HG03469 (cell line): ENCODE results near the gene UBE2E1.
A peak's percentile ranks its signal among the peaks of the same experiment; 100 is the strongest.
"Not testable (repeated sequence)": the region's sequence is repeated elsewhere in the genome, so short reads cannot be mapped to it uniquely, and the experiment has no call there.

Experiments used
- ATAC-seq: cut with Tn5 transposase; IDR thresholded peaks from one replicate; pipeline ENCODE4 v1.9.1; 2021; ENCODE audit warnings: mild to moderate bottlenecking, moderate library complexity, moderate number of reproducible peaks; ENCODE audit not compliant: unreplicated experiment

UBE2E1 gene

GRCh38 chr3:23913873-23914743, 108.4 kb downstream of the UBE2E1 start:
- ATAC-seq = no peak

GRCh38 chr3:23915537-23916108, 109.9 kb downstream of the UBE2E1 start:
- no peak for ATAC-seq

- ATAC-seq = peak; percentile 27
Measured at GRCh38 chr3:23916152-23916885, 110.6 kb downstream of the UBE2E1 start.

- ATAC-seq = peak; percentile 94
Measured at GRCh38 chr3:23916886-23917678, 111.3 kb downstream of the UBE2E1 start, which contains the start of the genes NKIRAS1 and RPL15. Gene NKIRAS1 (minus strand): TSS chr3:23916990. CDS start chr3:23910904, 6,086 bp downstream. Gene RPL15 (plus strand): TSS chr3:23917132. CDS start chr3:23917860, 728 bp downstream.

GRCh38 chr3:23917679-23918303, 112.0 kb downstream of the UBE2E1 start:
- not testable (repeated sequence) for ATAC-seq

- ATAC-seq = not testable (repeated sequence)
Measured at GRCh38 chr3:23918331-23918730, 112.6 kb downstream of the UBE2E1 start.

GRCh38 chr3:23919628-23920027, 113.9 kb downstream of the UBE2E1 start:
- ATAC-seq = no peak

- no peak for ATAC-seq
Measured at GRCh38 chr3:23920151-23920655, 114.4 kb downstream of the UBE2E1 start.

- no peak for ATAC-seq
Measured at GRCh38 chr3:23921052-23921511, 115.3 kb downstream of the UBE2E1 start.

- no peak for ATAC-seq
Measured at GRCh38 chr3:23923786-23924185, 118.0 kb downstream of the UBE2E1 start.

GRCh38 chr3:23926246-23926645, 120.5 kb downstream of the UBE2E1 start:
- ATAC-seq = no peak

GRCh38 chr3:23926736-23927135, 121.0 kb downstream of the UBE2E1 start:
- no peak for ATAC-seq

GRCh38 chr3:23928524-23928923, 122.8 kb downstream of the UBE2E1 start:
- no peak for ATAC-seq

- no peak for ATAC-seq
Measured at GRCh38 chr3:23931597-23931996, 125.8 kb downstream of the UBE2E1 start.

- ATAC-seq = no peak
Measured at GRCh38 chr3:23932571-23932970, 126.8 kb downstream of the UBE2E1 start.

- no peak for ATAC-seq
Measured at GRCh38 chr3:23934253-23934652, 128.5 kb downstream of the UBE2E1 start.

GRCh38 chr3:23937296-23937695, 131.5 kb downstream of the UBE2E1 start:
- ATAC-seq = no peak

GRCh38 chr3:23938688-23939087, 132.9 kb downstream of the UBE2E1 start:
- ATAC-seq = no peak

GRCh38 chr3:23940775-23941174, 135.0 kb downstream of the UBE2E1 start:
- ATAC-seq = no peak
